GM12872 (cell line): ENCODE results near the gene TGFB3.

Experiments
- TF ChIP-seq, protein P1 (sequence below): IDR thresholded peaks from 3 replicates; pipeline ENCODE4 v1.5.1; 2011; ENCODE audit warnings: low read depth, mild to moderate bottlenecking, low read length, moderate library complexity; ENCODE audit not compliant: insufficient read depth

Gene TGFB3

DNA sequence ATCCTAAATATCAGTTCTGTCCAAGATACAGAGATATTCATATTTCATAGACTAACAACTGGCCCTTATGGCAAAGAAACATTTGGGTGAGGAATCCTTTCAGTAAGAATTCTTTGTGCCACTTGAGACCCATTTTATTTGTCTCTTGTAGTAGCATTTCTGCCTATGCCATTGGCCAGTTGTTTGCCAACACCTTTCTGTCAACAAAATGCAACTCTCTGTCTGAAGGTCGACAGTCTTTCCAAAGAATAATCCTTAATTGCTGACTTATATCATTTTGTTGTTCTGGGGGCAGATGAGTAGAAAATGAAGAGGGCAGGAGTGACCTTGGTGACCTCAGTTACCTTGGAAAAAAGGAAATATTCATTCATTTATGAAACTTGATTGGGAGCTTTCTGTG lies 14.7 kb upstream of the TGFB3 start:
- TF ChIP-seq, protein P1, sequence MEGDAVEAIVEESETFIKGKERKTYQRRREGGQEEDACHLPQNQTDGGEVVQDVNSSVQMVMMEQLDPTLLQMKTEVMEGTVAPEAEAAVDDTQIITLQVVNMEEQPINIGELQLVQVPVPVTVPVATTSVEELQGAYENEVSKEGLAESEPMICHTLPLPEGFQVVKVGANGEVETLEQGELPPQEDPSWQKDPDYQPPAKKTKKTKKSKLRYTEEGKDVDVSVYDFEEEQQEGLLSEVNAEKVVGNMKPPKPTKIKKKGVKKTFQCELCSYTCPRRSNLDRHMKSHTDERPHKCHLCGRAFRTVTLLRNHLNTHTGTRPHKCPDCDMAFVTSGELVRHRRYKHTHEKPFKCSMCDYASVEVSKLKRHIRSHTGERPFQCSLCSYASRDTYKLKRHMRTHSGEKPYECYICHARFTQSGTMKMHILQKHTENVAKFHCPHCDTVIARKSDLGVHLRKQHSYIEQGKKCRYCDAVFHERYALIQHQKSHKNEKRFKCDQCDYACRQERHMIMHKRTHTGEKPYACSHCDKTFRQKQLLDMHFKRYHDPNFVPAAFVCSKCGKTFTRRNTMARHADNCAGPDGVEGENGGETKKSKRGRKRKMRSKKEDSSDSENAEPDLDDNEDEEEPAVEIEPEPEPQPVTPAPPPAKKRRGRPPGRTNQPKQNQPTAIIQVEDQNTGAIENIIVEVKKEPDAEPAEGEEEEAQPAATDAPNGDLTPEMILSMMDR = no peak

DNA sequence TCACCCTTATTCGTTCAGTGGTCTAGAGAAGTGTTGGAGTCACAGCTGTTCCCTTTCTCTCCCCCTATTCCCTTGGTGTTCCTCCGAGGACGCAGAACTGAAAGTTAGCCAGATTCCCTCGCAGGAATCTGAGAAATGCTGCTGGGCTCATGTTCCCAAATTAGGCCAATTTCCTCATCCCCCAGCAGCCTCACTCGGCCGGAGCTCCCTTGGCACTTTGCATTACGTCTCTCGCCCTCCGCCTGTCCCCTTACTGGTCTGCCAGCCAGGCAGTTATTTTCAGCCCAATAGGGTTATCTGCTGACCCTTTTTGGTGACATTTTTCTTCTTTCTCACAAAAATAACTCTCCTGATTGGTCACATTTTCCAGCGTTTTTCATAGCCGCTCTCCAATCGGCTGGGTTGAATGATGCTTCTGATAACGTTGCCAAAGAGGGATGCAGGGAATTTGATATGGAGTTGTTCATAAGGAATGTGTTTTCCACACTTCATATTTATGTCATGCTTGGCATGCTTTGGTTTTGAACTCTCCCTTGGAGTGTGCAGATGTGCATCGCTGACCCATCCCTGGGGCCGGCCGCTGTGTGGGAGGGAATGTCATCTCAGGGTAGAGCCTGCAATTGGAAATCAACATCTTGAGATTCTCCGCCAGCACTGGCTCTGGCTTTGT lies 13.7 kb upstream of the TGFB3 start:
- TF ChIP-seq, protein P1 = no peak

DNA sequence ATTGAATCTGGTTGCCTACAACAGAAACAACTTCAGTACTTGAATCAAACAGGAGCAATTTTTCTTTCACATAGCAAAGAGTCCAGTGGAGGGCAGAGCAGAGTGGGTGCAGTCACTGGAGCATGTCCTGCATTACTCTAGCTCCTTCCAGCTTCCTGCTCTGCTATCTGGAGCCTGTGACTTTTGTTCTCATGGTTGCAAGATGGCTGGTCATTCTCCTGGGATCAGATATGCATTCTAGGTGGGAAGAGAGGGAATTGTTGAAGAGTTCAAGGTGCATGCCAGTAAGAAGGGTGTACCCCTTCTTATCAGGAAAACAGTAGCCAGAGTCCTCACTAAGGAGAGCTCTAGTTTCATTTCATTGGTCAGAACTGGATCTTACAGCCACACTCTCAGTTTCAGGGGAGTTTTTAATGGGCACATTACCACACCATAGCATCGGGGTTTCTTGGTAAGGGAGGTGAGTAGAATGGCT lies 11.8 kb upstream of the TGFB3 start:
- TF ChIP-seq, protein P1 = 0 out of 3 replicates have a peak, but pooled peaks have one; percentile 17

DNA sequence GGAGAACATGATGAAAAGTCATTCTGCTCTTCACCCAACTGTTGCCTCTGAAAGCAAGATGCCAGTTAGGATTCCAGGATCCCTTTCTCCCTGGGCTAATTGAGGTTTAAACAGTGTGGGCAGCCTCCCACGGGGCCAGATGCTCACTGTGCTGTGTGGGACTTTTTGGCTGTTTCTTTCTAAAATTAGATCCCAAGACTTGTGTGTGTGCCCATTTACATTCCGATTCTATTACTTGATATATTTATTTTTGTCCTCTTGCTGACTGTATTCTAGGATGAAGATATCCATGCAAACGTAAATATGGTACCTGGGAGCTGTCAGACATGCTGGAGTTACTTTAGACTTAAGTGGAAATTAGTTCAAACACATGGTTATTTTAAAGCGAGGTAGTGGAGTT lies 10.0 kb upstream of the TGFB3 start:
- TF ChIP-seq, protein P1 = no peak

DNA sequence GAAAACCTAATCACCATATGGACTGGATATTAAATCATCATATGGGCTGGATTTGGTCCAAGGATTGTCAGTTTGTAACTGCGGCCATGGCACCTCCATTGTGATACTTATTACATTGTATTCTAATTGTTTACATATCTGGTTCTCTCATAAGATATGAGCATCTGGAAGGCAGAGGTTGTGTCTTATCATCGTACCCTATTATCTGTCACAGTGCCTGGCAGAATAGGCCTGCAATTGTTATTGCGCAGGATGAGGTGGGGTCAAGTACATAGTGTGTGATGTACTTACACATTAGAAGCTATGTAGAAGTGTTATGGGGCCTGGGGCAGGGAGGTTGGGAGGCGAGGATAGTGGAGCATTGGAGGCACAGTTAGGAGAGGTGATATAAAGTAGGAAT lies 8.5 kb upstream of the TGFB3 start:
- TF ChIP-seq, protein P1 = no peak

DNA sequence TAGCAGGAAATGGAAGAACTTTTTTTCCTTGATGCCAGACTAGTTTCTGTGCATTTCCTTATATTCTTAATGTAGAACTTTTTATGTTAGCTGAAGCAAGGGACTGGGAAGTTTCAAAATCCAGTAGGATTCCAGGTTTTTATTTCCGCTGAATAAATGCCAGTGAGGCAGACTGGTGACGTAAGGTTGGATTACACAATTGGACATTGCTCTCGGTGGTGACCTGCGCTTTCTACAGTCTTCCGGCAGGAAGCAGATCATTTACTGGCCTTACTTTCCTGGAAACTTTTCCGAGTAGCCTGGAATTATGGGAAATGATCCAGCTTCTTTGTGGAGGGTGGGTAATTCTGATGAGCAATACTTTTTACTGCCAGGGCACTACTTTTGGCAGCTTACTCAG lies 7.3 kb upstream of the TGFB3 start:
- TF ChIP-seq, protein P1 = no peak

GRCh38 chr14:75987201-75987970 lies 5.6 kb upstream of the TGFB3 start:
- TF ChIP-seq, protein P1 = no peak
